K562 (cell line): Measurements from ENCODE around the gene TRANK1. TPM values are rescaled to one million over a fixed set of nuclear protein-coding genes. Genes with fewer than 3 reads are reported as not detected.
A peak's percentile ranks its signal among the peaks of the same experiment; 100 is the strongest.

Experiments
- GMEB1 ChIP-seq: fragments of 250-450 bp; sonication (Bioruptor Pico); IDR thresholded peaks from 2 replicates; pipeline ENCODE4 v1.4.0; 2020; ENCODE audit warnings: mild to moderate bottlenecking
- TFAP4 ChIP-seq: sonication (generic); formaldehyde crosslinking; IDR thresholded peaks from 2 replicates; pipeline ENCODE4 v1.8.0; 2022; ENCODE audit warnings: missing genetic modification reagents, mild to moderate bottlenecking, moderate library complexity, borderline replicate concordance
- UBTF ChIP-seq, 2 experiments: IDR thresholded peaks; 2 replicates each; pipeline ENCODE4 v1.6.1; 2012; ENCODE audit warnings: improper control_type of control experiment in 2 of 2, low read depth in 2 of 2, low read length in 2 of 2, borderline replicate concordance in 1 of 2
- ZBTB33 ChIP-seq: sonication (generic); formaldehyde crosslinking; IDR thresholded peaks from 2 replicates; pipeline ENCODE4 v1.8.1; 2023; ENCODE audit warnings: mild to moderate bottlenecking, missing genetic modification reagents
- polyA plus RNA-seq, 8 experiments: library from polyadenylated mRNA; depleted of rRNA in 4 of 8; stranded (reverse) in 5 of 8; unstranded in 3 of 8; fragments of >200 nt; fragmentation: Nextera tagmentation in 2 of 8; fragmentation: Illumina TruSeq in 1 of 8; extraction: Ambion mirVana in 2 of 8; extraction: Trizol in 1 of 8; gene quantifications; 2 replicates each; pipeline versions ENCODE4 v1.2.1 to v1.2.3, GENCODE V29; 2011 to 2014; ENCODE audit warnings: inconsistent platforms in 1 of 8, missing spikeins in 1 of 8
- total RNA-seq, 7 experiments: library from RNA; depleted of rRNA in 6 of 7; stranded (reverse); fragments of >200 nt in 6 of 7; fragmentation: Illumina TruSeq in 2 of 7; extraction: Trizol in 2 of 7; gene quantifications; 2 replicates each; pipeline versions ENCODE4 v1.2.1 to v1.2.3, GENCODE V29; 2011 to 2021; ENCODE audit warnings: low replicate concordance in 1 of 7

Gene TRANK1
- total and polyA plus RNA-seq, 9 of the 15 experiments (the other 6 are each of a cell fraction or from before 2014, with no cell fraction given), result 0.41 to 5.3 (median 2.1) TPM

- TF ChIP-seq UBTF (IDR thresholded peaks at IDR 0.05; ENCODE audit: borderline replicate concordance in 1 of 2, low read depth in 2 of 2, low read length in 2 of 2) (0 out of 4 replicates have a peak, but pooled peaks of 1 of the 2 experiments have one; percentile 35), ZBTB33 (peak; percentile 55; the same call in 1 of the 2 replicates), GMEB1 (no peak), TFAP4 (CRISPR knock-in tag) (peak; percentile 79)
Measured at GRCh38 chr3:36969540-36970432, 24.9 kb upstream of the TRANK1 start (continued).
